ENCODE measurements around the gene RNPEP.
A peak's percentile ranks its signal among the peaks of the same experiment; 100 is the strongest.
"Not testable (repeated sequence)": the region's sequence is repeated elsewhere in the genome, so short reads cannot be mapped to it uniquely, and the experiment has no call there.

The RNPEP gene

DNA sequence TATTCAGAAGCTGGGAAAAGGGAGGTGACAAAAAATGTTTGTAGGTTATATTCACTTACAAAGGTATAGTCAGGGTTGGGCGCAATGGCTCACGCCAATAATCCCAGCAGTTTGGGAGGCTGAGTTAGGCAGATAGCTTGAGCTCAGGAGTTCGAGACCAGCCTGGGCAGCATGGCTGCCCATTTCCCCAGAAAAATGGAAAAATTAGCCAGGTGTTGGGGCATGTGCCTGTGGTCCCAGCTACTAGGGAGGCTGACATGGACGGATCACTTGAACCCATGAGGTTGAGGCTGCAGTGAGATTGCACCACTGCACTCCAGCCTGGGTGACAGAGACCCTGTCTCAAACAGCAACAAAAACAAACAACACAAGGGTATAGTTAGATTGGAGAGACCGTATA, 24.1 kb upstream of the RNPEP start:
- no peak for DNase-seq (ENCODE audit: low read depth)

DNA sequence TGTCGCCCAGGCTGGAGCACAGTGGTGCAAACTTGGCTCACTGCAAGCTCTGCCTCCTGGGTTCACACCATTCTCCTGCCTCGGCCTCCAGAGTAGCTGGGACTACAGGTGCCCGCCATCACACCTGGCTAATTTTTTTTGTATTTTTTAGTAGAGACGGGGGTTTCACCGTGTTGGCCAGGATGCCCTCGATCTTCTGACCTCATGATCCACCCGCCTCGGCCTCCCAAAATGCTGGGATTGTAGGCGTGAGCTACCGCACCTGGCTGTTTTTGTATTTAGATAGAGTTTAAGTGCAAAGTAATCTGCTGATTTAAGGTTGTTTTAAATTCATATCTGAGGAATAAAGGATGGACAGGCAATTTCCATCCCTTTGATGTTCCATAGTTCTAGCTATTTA, 20.1 kb upstream of the RNPEP start:
- not testable (repeated sequence) for DNase-seq (ENCODE audit: low read depth)

GRCh38 chr1:201964261-201964660, 18.2 kb upstream of the RNPEP start:
- no peak for DNase-seq (ENCODE audit: low read depth)

GRCh38 chr1:201966171-201966570, 16.3 kb upstream of the RNPEP start:
- no peak for DNase-seq (ENCODE audit: low read depth)

DNA sequence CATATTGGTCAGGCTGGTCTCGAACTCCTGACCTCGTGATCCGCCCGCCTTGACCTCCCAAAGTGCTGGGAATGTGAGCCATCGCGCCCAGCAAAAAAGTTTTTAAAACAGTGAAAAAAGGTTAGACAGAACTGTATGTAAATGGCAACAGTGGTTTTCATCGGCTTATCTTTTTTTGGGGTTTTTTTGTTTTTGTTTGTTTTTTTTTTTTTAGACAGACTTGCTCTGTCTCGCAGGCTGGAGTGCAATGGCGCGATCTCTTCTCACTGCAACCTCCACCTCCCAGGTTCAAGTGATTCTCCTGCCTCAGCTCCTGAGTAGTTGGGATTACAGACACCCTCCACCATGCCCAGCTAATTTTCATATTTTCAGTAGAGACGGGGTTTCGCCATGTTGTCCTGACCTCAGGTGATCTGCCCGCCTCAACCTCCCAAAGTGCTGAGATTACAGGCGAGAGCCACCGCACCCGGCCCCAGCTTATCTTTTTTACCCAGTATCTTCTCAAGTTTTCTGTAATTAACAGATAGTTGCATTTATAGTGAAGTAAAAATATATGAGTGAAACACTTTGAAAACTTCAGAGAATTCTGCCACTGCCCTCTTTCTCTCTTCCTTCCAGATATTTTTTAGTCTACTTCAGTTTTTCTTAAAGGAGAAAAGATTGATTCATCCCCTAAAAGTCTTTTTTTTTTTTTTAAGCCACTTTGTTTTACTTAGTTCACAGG, 14.1 kb upstream of the RNPEP start:
- no peak for DNase-seq (ENCODE audit: low read depth)

DNA sequence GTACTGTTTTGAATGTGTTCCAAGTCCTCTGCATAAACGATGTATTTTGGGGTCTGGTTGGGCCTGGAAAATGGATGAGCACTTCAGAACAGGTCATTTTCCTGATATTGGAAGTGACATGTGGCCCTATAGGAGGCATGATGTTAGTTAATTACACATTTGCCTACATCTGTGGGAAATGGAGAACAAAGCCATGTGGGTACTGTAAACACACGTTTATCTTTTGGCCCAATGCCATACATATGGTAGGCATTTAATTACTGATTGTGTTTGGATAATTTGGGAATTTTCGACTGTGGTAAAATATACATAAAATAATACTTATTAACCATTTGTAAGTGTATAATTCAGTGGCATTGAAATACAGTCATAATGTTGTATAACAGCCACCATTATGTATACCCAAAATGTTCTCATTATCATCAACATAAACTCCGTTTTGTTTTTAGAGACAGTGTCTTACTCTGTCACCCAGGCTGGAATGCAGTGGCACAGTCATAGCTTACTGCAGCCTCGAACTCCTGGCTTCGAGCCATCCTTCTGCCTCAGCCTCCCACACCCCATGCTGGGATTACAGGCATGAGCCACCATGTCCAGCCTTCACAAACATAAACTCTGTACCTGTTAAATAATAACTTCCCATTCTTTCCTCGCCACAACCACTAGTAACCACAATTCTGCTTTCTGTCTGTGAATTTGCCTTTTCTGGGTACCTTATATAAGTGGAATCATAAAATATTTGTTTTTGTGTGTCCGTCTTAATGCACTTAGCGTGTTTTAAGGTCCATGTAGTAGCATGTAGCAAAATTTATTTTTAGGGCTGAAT, 11.9 kb upstream of the RNPEP start:
- no peak for DNase-seq (ENCODE audit: low read depth)

GRCh38 chr1:201982082-201982622, 296 bp upstream of the RNPEP start:
- no peak for DNase-seq (ENCODE audit: low read depth)

DNA sequence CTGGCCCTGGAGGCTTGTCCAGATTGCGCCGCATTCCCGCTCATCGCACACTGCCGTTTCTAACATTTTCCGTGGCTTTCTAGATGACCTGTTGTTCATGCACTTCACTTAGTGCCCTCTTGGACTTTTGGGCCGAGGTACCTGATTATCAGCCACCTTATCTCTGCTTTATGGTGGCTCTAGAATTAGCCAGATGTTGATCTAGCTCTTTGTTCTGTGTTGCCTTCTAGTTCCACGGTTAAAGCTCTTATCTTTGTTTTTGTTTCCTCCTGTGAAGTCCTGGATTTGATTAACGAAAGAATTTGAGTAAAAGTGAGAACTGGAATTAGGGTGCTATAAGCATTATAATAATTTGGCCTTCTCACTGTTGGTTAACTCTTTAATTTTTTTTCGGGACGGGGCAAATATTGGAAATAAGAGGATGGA, 945 bp downstream of the RNPEP start:
- no peak for DNase-seq (ENCODE audit: low read depth)

GRCh38 chr1:201984446-201984845, 2.0 kb downstream of the RNPEP start:
- DNase-seq (ENCODE audit: low read depth) = no peak

DNA sequence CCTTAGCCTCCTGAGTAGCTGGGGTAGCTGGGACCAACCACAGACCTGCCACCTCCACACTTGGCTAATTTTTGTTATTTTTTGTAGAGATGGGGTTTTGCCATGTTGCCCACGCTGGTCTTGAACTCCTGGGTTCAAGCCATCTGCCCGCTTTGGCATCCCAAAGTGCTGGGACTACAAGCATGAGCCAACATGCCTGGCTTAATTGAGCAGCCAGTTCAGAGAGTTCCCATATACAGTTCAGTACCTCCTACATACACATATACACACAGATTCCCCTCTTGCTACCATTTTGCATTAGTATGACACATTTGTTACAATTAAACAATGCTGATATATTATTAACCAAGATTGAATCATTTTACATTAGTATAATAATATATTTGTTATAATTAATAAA, 2.9 kb downstream of the RNPEP start:
- no peak for DNase-seq (ENCODE audit: low read depth)

DNA sequence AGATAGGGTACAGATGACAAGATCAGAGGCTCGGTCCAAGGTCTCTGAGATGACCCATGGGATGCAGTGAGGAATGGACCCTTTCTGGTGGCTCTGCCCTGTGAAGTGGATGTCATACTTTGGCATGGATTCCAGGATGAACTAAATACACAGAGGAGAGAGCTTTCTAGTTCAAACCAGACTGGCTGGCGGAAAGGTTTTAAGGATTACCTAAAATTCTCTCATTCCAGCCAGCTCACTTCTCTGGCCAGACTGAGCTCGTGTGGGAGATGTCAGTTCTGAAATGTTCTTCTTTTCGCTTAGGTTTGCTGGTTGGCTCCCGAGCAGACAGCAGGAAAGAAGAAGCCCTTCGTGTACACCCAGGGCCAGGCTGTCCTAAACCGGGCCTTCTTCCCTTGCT, 6.2 kb downstream of the RNPEP start:
- no peak for DNase-seq (ENCODE audit: low read depth)

DNA sequence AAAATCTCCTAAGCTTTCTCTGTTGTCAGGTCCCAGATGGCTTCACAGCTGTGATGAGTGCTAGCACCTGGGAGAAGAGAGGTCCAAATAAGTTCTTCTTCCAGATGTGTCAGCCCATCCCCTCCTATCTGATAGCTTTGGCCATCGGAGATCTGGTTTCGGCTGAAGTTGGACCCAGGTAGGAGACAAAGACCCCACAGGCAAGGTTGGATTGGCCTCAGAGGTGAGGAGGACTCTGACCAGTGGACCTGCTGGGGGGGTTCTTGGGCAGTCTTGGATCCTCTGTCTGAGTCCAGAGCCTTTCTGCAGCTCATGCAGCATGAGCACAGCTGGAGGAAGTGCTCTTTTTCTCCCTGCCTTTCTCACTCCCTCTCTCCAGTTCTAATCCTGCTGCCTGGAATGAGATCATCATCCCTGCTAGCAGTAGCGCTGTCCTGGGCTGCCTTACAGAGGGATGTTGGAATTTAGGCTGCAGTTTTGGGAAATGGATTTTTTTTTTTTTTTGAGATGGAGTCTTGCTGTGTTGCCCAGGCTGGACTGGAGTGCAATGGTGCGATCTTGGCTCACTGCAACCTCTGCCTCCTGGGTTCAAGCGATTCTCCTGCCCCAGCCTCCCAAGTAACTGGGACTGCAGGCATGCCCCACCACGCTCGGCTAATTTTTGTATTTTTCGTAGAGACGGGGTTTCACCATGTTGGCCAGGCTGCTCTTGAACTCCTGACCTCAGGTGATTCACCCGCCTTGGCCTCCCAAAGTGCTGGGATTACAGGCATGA, 7.1 kb downstream of the RNPEP start:
- no peak for DNase-seq (ENCODE audit: low read depth)

GRCh38 chr1:201990427-201990826, 8.0 kb downstream of the RNPEP start:
- no peak for DNase-seq (ENCODE audit: low read depth)

GRCh38 chr1:201999625-202000238, 17.3 kb downstream of the RNPEP start:
- no peak for DNase-seq (ENCODE audit: low read depth)

DNA sequence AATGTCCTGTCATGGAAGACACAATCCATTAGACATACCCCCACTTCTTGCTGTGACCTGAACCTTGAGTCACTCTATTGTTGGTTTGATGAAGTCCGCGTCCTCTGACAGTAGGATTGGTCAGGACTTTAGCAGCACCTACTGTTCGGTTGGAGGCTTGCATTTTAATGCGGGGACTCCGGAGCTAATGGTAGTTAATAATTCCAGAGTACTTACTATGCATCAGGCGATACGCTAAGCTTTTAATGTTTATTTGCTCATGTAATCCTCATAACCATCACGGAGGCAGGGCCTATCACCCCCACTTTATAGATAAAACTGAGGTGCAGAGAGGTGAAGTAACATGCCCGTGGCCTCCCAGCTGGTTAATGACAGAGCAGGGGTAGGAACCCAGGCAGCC, 20.1 kb downstream of the RNPEP start:
- DNase-seq (ENCODE audit: low read depth) = no peak

- DNase-seq (ENCODE audit: low read depth) = no peak
Observed at GRCh38 chr1:202004711-202005110, 22.3 kb downstream of the RNPEP start.

GRCh38 chr1:202005958-202006357, 23.5 kb downstream of the RNPEP start:
- no peak for DNase-seq (ENCODE audit: low read depth)

DNA sequence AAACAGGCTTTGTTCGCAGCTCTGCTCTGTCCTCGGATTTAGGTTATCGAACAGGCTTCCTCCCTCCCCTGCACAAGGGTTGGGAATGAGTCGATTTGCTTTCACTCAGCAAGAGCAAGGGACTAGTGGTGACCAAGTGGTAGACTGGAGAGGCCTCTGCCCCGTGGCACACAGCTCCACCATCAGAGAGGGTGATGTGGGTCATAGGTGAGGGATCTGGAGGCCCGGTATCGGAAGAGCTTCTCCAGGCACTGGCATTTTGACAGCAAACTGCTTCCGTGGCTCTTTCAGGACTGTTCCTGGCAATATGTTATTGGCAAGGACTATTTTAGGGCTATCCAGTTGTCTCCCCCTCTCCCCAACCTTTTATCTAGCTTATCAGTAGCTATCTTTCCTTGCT, 24.9 kb downstream of the RNPEP start:
- DNase-seq (ENCODE audit: low read depth) = no peak

GRCh38 chr1:202007805-202008489, 25.5 kb downstream of the RNPEP start:
- peak; percentile 66 for DNase-seq (ENCODE audit: low read depth)

DNA sequence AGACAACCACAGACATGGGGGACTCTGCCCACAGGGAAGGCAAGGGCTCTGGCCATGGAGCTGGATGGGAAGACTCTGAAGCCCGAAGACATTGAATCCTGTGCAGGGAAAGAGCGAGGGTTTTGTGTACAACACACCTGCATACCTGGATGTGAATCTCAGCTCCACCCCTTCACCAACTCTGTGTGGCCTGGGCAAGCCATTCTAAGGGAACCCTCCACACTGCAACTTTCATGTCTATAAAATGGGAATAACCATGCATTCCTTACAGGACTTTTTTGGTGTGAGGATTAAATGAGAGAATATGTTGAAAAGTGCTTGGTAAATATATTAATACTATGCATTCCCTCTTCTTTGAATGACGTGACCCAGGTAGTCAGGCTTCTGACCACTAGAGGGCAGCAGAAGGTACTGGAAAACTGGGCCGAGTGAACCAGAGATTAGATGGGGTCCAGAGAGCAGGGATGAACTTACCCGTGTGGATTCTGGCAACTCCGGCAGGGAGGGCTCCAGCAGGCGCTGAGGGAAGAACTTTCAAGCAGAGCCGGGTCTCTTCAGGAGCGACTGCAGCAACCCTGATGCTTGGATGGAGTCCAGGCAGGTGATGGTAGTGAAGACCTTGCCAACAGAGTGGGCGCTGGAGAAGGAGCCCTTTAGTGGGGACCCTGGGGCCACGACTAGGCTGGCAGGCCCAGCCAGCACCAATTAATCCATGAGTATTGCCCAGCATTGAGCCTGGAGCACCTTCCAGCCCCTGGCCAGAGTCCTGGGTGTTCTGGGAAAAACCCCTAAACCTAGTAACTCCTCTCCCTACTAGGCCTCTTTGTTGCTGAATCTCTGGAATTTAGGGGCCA, 27.1 kb downstream of the RNPEP start:
- peak; percentile 51 for DNase-seq (ENCODE audit: low read depth)

All from CMK (cell line).